Epidermal melanocyte (primary cell): ENCODE measurements around the gene CELF4.

Experiments used
- DNase-seq: peaks from one replicate; pipeline ENCODE4 v3.0.0; 2011; ENCODE audit warnings: low spot score; ENCODE audit not compliant: insufficient read length

Gene CELF4

GRCh38 chr18:37420315-37420880 lies 145.2 kb downstream of the CELF4 start:
- DNase-seq = no peak

GRCh38 chr18:37419866-37420265 lies 145.7 kb downstream of the CELF4 start:
- no peak for DNase-seq

GRCh38 chr18:37419315-37419714 lies 146.3 kb downstream of the CELF4 start:
- no peak for DNase-seq

GRCh38 chr18:37414816-37415215 lies 150.8 kb downstream of the CELF4 start:
- DNase-seq = no peak

GRCh38 chr18:37412829-37413228 lies 152.8 kb downstream of the CELF4 start:
- DNase-seq = no peak

DNA sequence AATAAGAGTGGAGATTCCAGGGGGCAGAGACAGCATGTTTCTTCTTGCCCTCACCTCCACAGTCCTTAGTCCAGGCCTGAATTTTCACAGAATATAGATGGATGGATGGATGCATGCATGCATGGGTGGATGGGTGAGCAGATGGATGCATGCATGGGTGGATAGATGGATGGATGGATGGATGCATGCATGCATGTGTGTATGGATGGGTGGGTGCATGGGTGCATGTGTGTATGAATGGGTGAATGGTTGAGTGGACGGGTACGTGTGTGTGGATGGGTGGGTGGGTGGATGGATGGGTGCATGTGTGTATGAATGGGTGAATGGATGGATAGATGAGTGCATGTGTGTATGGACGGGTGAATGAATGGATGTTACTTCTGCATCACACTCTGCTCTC lies 153.3 kb downstream of the CELF4 start:
- no peak for DNase-seq

- DNase-seq = no peak
Measured at GRCh38 chr18:37409878-37410277, 155.7 kb downstream of the CELF4 start.

GRCh38 chr18:37408676-37409265 lies 156.8 kb downstream of the CELF4 start:
- no peak for DNase-seq

DNA sequence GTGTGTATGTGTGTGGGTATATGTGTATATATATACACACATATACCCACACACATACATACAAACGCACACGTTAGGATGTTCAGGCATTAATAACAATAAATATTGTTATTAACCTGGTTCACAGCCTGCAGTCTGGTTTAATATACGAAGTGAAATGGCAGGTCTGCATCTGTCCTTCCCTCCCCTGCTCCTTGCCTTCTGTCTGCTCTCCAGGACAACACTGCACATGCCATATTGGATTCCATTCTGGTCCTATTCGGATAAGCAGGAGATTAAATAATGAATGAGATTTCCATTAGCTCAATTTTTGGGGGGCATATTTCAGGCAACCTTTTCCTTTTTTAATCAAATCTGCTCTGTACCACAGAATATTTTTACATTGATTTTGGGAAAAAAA lies 158.0 kb downstream of the CELF4 start:
- DNase-seq = no peak

DNA sequence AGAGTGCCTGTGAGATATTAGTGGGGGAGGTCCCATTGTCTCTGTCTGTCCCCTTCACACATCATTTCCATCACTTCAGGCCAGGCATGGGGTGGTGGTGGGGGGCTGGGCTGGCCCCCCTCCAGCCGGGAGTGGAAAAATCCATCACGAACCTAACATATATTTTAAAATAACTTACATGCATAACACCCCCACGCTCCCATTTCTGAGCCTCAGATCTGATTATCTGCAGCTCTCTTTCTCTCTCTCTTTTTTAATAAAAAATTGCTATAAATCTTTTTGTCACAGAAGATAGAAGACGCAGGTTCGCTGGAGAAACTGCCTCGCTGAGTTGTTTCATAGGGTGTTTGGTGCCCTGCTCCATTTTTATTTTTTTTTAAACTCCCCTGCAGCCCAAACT lies 159.8 kb downstream of the CELF4 start:
- no peak for DNase-seq

- DNase-seq = no peak
Measured at GRCh38 chr18:37405229-37405628, 160.4 kb downstream of the CELF4 start.

DNA sequence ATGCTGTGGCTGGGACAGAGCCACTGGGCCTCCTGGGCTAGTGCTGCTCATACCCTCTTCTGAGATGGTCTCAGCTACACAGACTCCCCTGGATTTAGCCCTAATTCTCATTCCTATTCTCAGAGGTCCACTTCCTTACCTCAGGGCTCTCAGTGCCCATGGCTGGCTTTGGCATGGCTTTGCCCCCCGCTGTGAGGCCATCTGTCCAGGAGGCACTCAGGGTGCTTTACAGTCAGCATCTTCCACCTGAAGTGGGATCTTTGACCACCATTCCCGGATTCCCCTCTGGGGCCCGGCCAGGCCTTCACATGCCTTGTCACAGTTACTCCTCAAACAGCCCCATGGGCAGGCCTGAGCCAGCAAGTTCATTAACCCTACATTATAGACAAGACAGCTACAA lies 161.8 kb downstream of the CELF4 start:
- DNase-seq = no peak

- DNase-seq = peak; percentile 89
Measured at GRCh38 chr18:37403100-37403781, 162.4 kb downstream of the CELF4 start.

GRCh38 chr18:37402735-37403099 lies 162.9 kb downstream of the CELF4 start:
- no peak for DNase-seq

DNA sequence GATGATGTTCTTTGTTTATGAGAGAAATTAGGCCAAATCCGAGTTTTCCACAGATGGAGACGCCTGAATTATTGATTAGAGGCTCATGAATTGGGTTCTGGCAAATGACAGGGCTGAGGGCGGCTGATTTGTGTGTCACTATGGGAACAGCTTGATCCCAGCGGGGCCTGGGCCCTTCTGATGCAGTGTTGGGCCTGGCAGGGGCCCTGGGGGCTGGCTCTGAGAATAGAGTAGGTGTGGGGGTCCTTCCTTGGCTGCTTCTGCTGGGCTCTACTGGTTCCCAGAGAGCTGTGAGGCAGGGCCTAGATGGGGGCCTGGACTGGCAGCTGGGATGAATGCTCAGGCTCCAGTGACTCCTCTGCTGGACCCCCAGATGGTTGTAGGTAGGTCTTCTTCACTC lies 164.8 kb downstream of the CELF4 start:
- DNase-seq = no peak

DNA sequence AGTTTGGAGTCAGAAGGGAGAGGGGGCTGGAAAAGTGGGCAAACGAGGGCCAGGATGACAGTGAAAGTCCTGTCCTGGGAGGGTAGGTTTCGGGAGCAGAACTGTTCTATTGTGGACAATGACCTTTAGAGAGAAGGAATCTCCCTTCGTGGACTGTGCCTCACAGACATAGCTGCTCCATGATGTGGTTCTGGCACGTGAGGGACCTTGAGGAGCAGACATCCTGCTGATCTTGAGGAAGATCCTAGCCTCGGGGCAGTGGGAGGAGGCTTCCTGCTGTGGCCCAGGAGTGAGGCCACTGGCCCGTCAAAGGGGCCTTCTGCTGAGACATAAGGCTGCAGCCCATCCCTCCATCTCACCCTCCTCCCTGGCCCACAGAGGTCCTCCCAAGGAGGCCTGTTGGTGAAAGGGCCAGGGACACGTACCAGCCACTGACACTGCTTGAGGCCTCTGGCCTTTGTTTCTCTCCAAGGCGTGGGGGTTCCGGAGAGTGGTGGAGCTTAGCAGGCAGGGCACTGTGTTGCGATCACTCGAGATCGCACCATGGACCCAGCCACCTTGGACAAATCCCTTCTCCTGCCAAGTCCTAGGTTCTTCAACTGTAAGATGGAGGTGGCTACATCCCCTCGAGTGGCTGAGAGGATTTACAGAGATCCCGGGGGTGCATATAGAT lies 167.2 kb downstream of the CELF4 start:
- peak; percentile 51 for DNase-seq

DNA sequence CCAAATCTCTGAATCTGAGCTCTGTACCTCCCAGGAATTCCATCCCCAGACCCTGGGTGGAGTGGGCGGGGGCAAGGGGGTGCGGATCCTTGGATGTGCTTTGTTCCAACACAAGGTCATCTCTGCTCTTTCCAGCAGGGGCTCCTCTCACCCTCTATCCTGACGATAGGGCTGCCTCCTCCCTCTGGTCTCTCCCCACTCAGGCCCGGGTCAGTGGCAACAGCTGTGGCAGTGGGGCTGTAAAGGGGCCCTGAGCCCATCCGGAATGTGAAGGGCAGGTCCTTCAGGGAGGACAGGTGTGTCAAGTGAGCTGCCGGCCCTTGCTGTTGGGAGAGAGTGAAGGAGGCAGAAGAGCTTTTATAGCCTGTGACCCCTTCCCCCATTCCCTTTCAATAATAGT lies 167.8 kb downstream of the CELF4 start:
- no peak for DNase-seq

- DNase-seq = no peak
Measured at GRCh38 chr18:37396971-37397720, 168.5 kb downstream of the CELF4 start.

GRCh38 chr18:37395631-37396030 lies 170.0 kb downstream of the CELF4 start:
- no peak for DNase-seq

DNA sequence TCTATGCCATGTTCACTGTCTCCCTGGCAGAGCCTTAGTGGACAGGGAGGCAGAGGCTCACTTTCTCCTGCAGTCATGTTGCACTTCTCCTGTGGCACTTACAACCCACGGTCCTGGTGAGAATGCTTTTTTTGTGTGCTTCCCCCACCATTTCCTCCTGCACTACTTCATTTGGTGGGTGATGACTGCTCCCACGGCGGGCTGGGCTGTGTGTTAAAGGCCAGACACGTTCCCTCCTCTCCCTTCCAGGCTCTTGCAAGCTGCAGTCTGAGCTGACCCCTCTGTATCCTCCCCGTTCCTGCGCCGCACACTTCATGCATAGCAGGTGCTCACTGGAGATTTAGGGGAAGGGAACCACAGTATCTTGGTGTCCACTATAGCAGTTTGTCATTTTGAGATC lies 170.5 kb downstream of the CELF4 start:
- DNase-seq = no peak

GRCh38 chr18:37394610-37394965 lies 171.0 kb downstream of the CELF4 start:
- no peak for DNase-seq
